Measurements from ENCODE around the gene CLCN1. TPM values are rescaled to one million over a fixed set of nuclear protein-coding genes. Genes with fewer than 3 reads are reported as not detected.
"Not testable (repeated sequence)": the region's sequence is repeated elsewhere in the genome, so short reads cannot be mapped to it uniquely, and the experiment has no call there.

The CLCN1 gene
- total RNA-seq, 1 experiment from 2014 or later, result not detected

- ChIA-PET CTCF (interaction anchor here (0.6 kb wide), 1 partner anchor 1681 kb away, joined by 8 read pairs; no protein-coding TSS in a partner anchor), POLR2A (ENCODE audit: low non-redundant PET) (interaction anchor here (0.7 kb wide), 1 partner anchor 7 kb away, joined by 11 read pairs; no protein-coding TSS in a partner anchor)
- H3K4me1 ChIP-seq (ENCODE audit: insufficient read depth, low read length, poor library complexity, severe bottlenecking), result no peaks in the 10 kb centered on the region
- no peak for DNase-seq (ENCODE audit: low spot score)
- H3K9me3 ChIP-seq (ENCODE audit: low read depth, low read length, poor library complexity, severe bottlenecking), result no peaks in the 10 kb centered on the region
- TF ChIP-seq EZH2 (IDR thresholded peaks at IDR 0.05; ENCODE audit: borderline replicate concordance, low read depth, low read length, poor library complexity, severe bottlenecking) (no peak), CTCF (conservative IDR thresholded peaks at IDR 0.05; ENCODE audit: low read depth, low read length) (no peak)
- peaks cover 24% of the 10 kb centered on the region for H3K36me3 ChIP-seq (ENCODE audit: insufficient read depth, low read length, poor library complexity, severe bottlenecking)
- intact Hi-C loops (cut with micrococcal nuclease; ENCODE audit: unreplicated experiment), result no loop called here
- no peak overlapping the region for H3K4me3 ChIP-seq (ENCODE audit: low read depth, low read length, poor library complexity, severe bottlenecking)
- BruUV-seq (replicated peaks), result no TSS peak
- no peak overlapping the region for H3K27ac ChIP-seq (ENCODE audit: low read depth, low read length, poor library complexity, severe bottlenecking)
- H3K27me3 ChIP-seq (replicated peaks; ENCODE audit: insufficient read depth, low read depth, low read length, poor library complexity), result no peaks in the 10 kb centered on the region
These were observed 75.8 kb downstream of the CLCN1 start for GRCh38 chr7:143391462-143392404.

DNA sequence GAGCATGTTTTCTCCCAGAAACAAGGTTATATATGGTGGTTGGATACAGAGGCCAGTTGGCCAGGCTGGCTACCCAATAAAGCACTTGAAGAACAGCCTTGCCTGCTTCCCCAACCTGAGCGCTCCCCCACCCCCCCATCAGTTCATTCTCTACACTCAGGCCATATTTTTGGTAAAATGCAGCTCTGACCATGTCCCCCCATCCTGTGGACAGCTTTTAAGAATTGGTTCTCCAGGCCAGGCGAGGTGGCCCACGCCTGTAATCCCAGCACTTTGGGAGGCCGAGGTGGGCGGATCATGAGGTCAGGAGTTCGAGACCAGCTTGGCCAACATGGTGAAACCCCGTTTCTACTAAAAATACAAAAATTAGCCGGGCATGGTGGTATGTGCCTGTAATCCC, 76.5 kb downstream of the CLCN1 start:
- peaks cover 24% of the 10 kb centered on the region for H3K36me3 ChIP-seq (ENCODE audit: insufficient read depth, low read length, poor library complexity, severe bottlenecking)
- intact Hi-C loops (cut with micrococcal nuclease; ENCODE audit: unreplicated experiment); H3K4me1 ChIP-seq (ENCODE audit: insufficient read depth, low read length, poor library complexity, severe bottlenecking); H3K4me3 ChIP-seq (ENCODE audit: low read depth, low read length, poor library complexity, severe bottlenecking); H3K9me3 ChIP-seq (ENCODE audit: low read depth, low read length, poor library complexity, severe bottlenecking); H3K27me3 ChIP-seq (replicated peaks; ENCODE audit: insufficient read depth, low read depth, low read length, poor library complexity); BruUV-seq (replicated peaks); H3K27ac ChIP-seq (ENCODE audit: low read depth, low read length, poor library complexity, severe bottlenecking); DNase-seq (ENCODE audit: low spot score): not testable (repeated sequence)
- POLR2A ChIA-PET (ENCODE audit: low non-redundant PET), result interaction anchor here (0.7 kb wide), 1 partner anchor 8 kb away, joined by 11 read pairs; no protein-coding TSS in a partner anchor
- CTCF ChIA-PET, result interaction anchor here (0.6 kb wide), 1 partner anchor 1680 kb away, joined by 8 read pairs; no protein-coding TSS in a partner anchor

GRCh38 chr7:143392875-143393266, 77.0 kb downstream of the CLCN1 start:
- intact Hi-C loops (cut with micrococcal nuclease; ENCODE audit: unreplicated experiment), result no loop called here
- BruUV-seq (replicated peaks), result no TSS peak
- Histone ChIP-seq H3K27me3 (replicated peaks; ENCODE audit: insufficient read depth, low read depth, low read length, poor library complexity) (no peaks in the 10 kb centered on the region), H3K4me3 (ENCODE audit: low read depth, low read length, poor library complexity, severe bottlenecking) (no peak overlapping the region), H3K4me1 (ENCODE audit: insufficient read depth, low read length, poor library complexity, severe bottlenecking) (no peaks in the 10 kb centered on the region), H3K36me3 (ENCODE audit: insufficient read depth, low read length, poor library complexity, severe bottlenecking) (peaks cover 24% of the 10 kb centered on the region), H3K27ac (ENCODE audit: low read depth, low read length, poor library complexity, severe bottlenecking) (no peak overlapping the region), H3K9me3 (ENCODE audit: low read depth, low read length, poor library complexity, severe bottlenecking) (no peaks in the 10 kb centered on the region)
- ChIA-PET CTCF (interaction anchor here (0.6 kb wide), 1 partner anchor 1680 kb away, joined by 8 read pairs; no protein-coding TSS in a partner anchor), POLR2A (ENCODE audit: low non-redundant PET) (interaction anchor here (0.7 kb wide), 1 partner anchor 8 kb away, joined by 11 read pairs; no protein-coding TSS in a partner anchor)
- no peak for DNase-seq (ENCODE audit: low spot score)
- no peak for TF ChIP-seq EZH2 (IDR thresholded peaks at IDR 0.05; ENCODE audit: borderline replicate concordance, low read depth, low read length, poor library complexity, severe bottlenecking)
- no peak for TF ChIP-seq CTCF (conservative IDR thresholded peaks at IDR 0.05; ENCODE audit: low read depth, low read length)

All from A673 (cell line).